ENCODE results near the gene PRDX3.

GRCh38 chr10:119211176-119211575, 32.6 kb upstream of the PRDX3 start:
- TF ChIP-seq CTCF (IDR thresholded peaks at IDR 0.05) (no peak), POLR2A (IDR thresholded peaks at IDR 0.05) (no peak)
